GM19463 (cell line): ENCODE results near the gene MZF1.
A peak's percentile ranks its signal among the peaks of the same experiment; 100 is the strongest.

Experiments used
- ATAC-seq: cut with Tn5 transposase; IDR thresholded peaks from one replicate; pipeline ENCODE4 v1.9.1; 2021; ENCODE audit warnings: mild to moderate bottlenecking, moderate library complexity; ENCODE audit not compliant: unreplicated experiment

Gene MZF1

GRCh38 chr19:58556622-58557220 lies 16.4 kb downstream of the MZF1 start:
- no peak for ATAC-seq

GRCh38 chr19:58555920-58556621 lies 17.1 kb downstream of the MZF1 start:
- ATAC-seq, result no peak

GRCh38 chr19:58555369-58555885 lies 17.7 kb downstream of the MZF1 start:
- ATAC-seq, result no peak

GRCh38 chr19:58554494-58555368 lies 18.4 kb downstream of the MZF1 start, which contains the start of gene CHMP2A:
TSS of gene CHMP2A (minus strand) at chr19:58555105. CDS start at chr19:58554212, 893 bp downstream.
- ATAC-seq, result peak; percentile 32

- ATAC-seq, result no peak
These were observed 19.2 kb downstream of the MZF1 start for GRCh38 chr19:58553799-58554493.

GRCh38 chr19:58552655-58553054 lies 20.5 kb downstream of the MZF1 start:
- ATAC-seq, result no peak

- no peak for ATAC-seq
These were observed 21.3 kb downstream of the MZF1 start for GRCh38 chr19:58551577-58552471.

- ATAC-seq, result no peak
These were observed 22.0 kb downstream of the MZF1 start for GRCh38 chr19:58551123-58551497.

- ATAC-seq, result no peak
These were observed 22.6 kb downstream of the MZF1 start for GRCh38 chr19:58550362-58551122.

GRCh38 chr19:58549664-58550361 lies 23.3 kb downstream of the MZF1 start:
- ATAC-seq, result no peak

GRCh38 chr19:58548859-58549663 lies 24.1 kb downstream of the MZF1 start:
- ATAC-seq, result no peak

GRCh38 chr19:58547323-58548312 lies 25.5 kb downstream of the MZF1 start:
- no peak for ATAC-seq

- ATAC-seq, result no peak
These were observed 27.1 kb downstream of the MZF1 start for GRCh38 chr19:58546019-58546530.

- no peak for ATAC-seq
These were observed 27.7 kb downstream of the MZF1 start for GRCh38 chr19:58545286-58546018.

GRCh38 chr19:58544591-58545285 lies 28.4 kb downstream of the MZF1 start:
- ATAC-seq, result peak; percentile 49
